Coronary artery (tissue), 2 donors: ENCODE data around the gene ITSN1.

Source experiments
- DNase-seq: peaks from one replicate; pipeline ENCODE4 v3.0.0-alpha.2; 2017; ENCODE audit warnings: low spot score
- H3K27ac ChIP-seq, 2 donors: fragments of 200-600 bp; sonication (generic); one replicate each; pipeline ENCODE4 v1.5.1; 2016 to 2019
- H3K4me3 ChIP-seq: fragments of 200-600 bp; sonication (generic); 2 replicates; pipeline ENCODE4 v1.5.1; 2016; ENCODE audit warnings: mild to moderate bottlenecking, moderate library complexity
- CTCF ChIP-seq: fragments of 200-600 bp; sonication (generic); IDR thresholded peaks from one replicate; pipeline ENCODE4 v1.5.1; 2019; ENCODE audit warnings: antibody characterized with exemption

Gene ITSN1

GRCh38 chr21:33816174-33816573 lies 173.9 kb downstream of the ITSN1 start:
- no peak for TF ChIP-seq CTCF
- H3K27ac ChIP-seq = no peak overlapping the region
- no peak overlapping the region for H3K4me3 ChIP-seq
- DNase-seq = no peak

- Histone ChIP-seq H3K4me3 (no peak overlapping the region), H3K27ac (no peak overlapping the region)
- DNase-seq = no peak
- TF ChIP-seq CTCF = no peak
Measured at GRCh38 chr21:33817138-33817537, 174.8 kb downstream of the ITSN1 start.

GRCh38 chr21:33817663-33818451 lies 175.6 kb downstream of the ITSN1 start:
- H3K27ac ChIP-seq = peak overlapping the region in 1 of 2 donors; percentile 12
- no peak overlapping the region for H3K4me3 ChIP-seq
- no peak for TF ChIP-seq CTCF
- DNase-seq = no peak

GRCh38 chr21:33820230-33820770 lies 178.0 kb downstream of the ITSN1 start:
- no peak for TF ChIP-seq CTCF
- DNase-seq = no peak
- no peak overlapping the region for H3K27ac ChIP-seq
- H3K4me3 ChIP-seq = no peak overlapping the region

DNA sequence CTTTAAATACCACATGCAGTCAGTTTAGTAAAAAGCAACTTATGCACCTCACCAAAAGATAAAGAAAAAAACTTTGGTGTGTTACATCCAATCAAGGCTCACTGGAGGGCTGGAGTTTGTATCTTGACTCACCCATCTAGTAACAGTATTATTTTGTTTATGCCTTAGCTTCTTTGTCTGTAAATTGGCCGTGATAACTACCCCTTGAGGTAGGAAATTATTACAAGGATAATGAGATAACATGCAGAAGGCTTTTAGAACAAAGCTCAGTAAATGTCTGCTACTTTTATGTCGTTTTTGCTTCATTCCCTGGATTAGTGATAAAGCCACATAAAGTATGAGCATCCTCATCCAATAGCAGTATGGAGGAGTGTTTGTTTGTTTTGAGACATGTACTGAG lies 178.5 kb downstream of the ITSN1 start:
- H3K27ac ChIP-seq = no peak overlapping the region

DNA sequence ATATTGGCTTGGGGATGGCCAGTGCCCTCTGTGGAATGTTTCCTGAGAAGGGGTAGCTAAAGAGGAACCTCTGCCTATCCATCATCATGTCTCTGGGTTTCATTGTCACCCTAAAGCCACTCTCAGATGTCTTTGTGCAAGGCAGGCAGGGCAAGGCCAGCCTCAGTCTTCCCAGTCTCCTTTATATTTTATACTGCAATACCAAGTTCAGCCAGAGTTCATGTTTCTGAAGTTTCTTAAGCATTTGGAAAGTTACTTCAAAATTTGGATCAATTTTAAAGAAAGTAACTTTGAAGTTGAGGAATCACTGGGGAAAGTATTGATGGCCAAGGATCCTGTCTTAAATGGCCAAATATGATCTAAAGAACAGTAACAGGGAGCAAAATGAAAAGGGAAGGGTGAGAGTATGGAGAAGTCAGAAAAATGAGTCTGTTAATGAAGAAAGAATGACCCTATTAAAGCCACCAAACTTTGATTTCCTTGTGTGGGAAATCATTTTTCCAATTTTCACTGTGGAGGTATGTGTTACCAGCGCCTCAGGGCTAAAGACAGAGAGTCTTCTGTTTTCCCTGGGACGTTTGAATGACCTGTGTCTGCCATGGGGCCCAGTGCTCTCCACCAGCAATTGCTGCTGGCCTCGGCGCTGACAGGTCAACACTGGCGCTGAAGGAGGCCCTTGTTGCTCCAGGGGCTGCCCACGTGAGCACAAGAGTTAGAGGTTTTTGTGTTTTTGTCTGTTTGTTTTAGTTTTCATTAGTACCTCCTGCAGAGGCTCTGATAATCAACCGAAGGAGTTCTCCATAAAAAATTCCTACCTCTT lies 179.4 kb downstream of the ITSN1 start:
- TF ChIP-seq CTCF = no peak
- no peak for DNase-seq
- no peak overlapping the region for H3K27ac ChIP-seq

More for the DNA sequence above, 178.5 kb downstream of the ITSN1 start:
- DNase-seq = no peak
- TF ChIP-seq CTCF = no peak
- no peak overlapping the region for H3K4me3 ChIP-seq

More for the DNA sequence above, 179.4 kb downstream of the ITSN1 start:
- no peak overlapping the region for H3K4me3 ChIP-seq
